Sciatic nerve (tissue), 1 donor: Measurements from ENCODE around the gene TMED7. TPM values are rescaled to one million over a fixed set of nuclear protein-coding genes. Genes with fewer than 3 reads are reported as not detected.

Source experiments
- total RNA-seq: library from RNA; stranded (reverse); fragmentation: NEBNext Ultra II Directional; extraction: Animal tissue kit (Norgen Biotek cat#: 25700); gene quantifications from one replicate; pipeline ENCODE4 v1.2.1, GENCODE V29; 2021
- donor health status: DM: no; HTN: no; CAD: no.

The TMED7 gene
- total RNA-seq, 1 donor from 2014 or later: 72.5 TPM

Other genes starting within 250 kb of the TMED7 start
- gene FEM1C, start 81.3 kb downstream of the TMED7 start, total RNA-seq: 20.7 TPM
- 5.9 TPM for gene TICAM2, start 23.6 kb downstream of the TMED7 start, total RNA-seq
- 72.8 TPM for gene CDO1, start 190.6 kb upstream of the TMED7 start, total RNA-seq
- 44.6 TPM for gene ATG12, start 215.5 kb upstream of the TMED7 start, total RNA-seq
- 106 TPM for gene AP3S1, start 215.9 kb upstream of the TMED7 start, total RNA-seq